Fibroblast of skin of left biceps (primary cell): Measurements from ENCODE around the gene GLIS2.

Experiments used
- DNase-seq, 2 experiments: peaks; one replicate each; pipeline ENCODE4 v3.0.0-alpha.2; 2013; ENCODE audit warnings: low read depth in 2 of 2

The GLIS2 gene

DNA sequence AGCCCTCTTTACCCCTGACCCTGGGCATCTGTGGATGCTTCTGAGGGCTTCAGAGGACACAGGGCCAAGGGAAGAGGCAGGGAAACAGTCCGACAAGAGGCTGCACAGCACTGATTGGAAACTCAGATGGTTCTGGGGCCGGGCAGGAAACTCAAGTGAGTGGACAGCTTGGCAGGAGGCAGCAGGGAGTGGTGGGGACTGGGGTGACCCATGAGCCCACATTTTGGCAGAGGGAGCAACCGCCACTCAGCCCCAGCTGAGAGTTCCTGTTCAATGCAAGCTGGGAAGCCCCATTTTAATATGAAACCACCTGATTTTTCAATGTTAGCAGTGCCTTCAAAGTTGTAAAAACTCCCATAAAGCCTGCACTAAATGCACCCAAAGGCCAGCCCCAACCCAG lies 54.3 kb downstream of the GLIS2 start:
- DNase-seq: no peak

DNA sequence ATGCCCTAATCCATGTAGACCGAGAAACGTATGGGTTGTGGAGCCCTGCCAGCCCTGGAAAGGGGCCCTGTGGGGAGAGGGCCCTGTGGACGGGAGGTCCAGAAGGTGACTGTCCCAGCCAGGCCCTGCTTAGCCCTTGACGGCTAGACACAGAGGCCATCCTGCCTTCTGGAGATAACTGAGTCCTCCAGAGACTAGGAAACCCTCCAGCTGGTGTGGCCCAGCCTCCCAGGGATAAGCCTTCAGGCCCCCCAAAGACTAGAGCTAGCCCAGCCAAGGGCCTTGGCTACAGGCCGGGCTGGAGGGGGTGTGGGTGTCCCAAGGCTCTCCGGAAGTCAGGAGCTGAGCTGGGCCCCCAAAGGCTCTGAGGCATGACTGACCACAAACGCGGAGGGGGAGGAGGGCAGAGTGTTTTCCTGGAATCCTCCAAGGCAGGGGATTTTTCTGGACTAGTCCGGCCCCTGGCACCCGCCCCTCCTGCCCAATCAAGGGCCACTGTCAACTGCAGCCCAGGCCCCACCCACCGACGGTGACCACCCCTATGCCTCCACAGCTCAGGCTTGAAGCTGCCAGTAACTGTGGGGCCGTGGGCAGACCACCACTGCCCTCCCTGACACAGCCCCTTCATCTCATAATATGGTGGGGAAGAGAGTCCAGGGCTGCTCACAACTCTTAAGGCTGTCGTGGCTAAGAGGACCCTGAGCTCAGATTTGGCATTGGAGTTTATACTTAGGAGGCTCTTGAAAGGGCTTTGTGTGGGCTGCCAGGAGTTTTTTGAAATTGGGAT lies 54.9 kb downstream of the GLIS2 start:
- no peak for DNase-seq

DNA sequence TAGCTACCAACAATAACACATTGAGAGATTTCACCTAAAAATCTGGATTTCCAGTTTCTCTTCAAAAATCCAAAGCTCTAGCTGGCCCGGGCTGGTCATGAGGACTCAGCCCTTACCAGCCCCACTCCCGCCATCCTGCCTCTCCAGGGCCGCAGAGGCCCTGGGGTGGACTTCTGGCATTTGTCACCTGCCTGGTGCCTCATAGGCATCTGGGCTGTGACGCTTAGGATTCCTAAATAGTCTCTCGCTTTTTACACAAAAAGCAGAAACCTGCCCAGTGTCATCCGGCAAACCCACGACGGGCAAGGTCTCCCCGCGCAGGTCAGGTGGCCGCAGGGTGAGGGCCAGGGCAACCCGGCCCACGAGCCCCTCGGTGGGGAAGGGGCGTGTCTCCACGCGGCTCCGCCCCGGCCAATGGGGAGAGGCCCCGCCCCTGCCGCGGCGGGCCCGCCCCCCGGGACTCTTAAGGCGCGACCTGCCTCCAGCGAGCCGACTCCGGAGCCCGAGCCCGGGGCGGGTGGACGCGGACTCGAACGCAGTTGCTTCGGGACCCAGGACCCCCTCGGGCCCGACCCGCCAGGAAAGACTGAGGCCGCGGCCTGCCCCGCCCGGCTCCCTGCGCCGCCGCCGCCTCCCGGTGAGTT lies 55.6 kb downstream of the GLIS2 start, which contains the start of gene VASN:
Gene VASN (plus strand): TSS at position 492 of the 644 bp plus-strand sequence. CDS start 9,030 bp downstream, outside the sequence.
- DNase-seq: peak; percentile 50 to 51

DNA sequence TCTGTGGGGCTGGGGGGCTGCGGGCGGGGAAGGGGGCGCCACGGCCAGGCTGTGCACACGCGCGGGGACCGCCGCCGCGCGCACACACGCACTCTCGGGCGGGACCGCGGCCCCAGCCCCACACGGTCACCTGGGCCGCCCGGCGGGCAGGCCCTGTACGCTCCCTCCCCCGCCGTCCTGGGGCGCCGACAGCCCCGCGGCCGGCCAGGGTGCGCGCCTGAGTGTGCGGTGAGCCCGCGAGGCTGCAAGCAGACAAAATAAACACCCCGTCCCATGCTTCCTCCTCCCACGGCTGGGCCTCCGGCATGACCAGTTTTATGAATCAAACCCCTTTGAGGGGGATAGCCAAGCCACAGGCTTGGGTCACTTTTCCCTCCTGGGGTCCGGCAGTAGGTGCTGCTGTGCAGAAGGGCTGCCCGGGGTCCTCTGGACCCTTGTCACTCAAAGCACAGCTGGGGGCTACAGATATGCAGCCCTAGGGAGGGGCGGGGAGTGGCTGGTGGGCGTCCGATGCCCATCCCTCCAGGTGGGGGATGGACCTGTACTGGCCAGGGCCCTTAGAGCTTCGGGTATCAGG lies 56.2 kb downstream of the GLIS2 start:
- DNase-seq: no peak

GRCh38 chr16:4372578-4373355 lies 56.9 kb downstream of the GLIS2 start:
- DNase-seq: no peak

- DNase-seq: no peak
These were observed 57.6 kb downstream of the GLIS2 start for GRCh38 chr16:4373356-4373908.

GRCh38 chr16:4373909-4374742 lies 58.3 kb downstream of the GLIS2 start:
- peak; percentile 95 to 96 for DNase-seq

GRCh38 chr16:4375717-4376116 lies 59.9 kb downstream of the GLIS2 start:
- DNase-seq: no peak

- no peak for DNase-seq
These were observed 60.4 kb downstream of the GLIS2 start for GRCh38 chr16:4376126-4376892.

GRCh38 chr16:4376893-4377572 lies 61.2 kb downstream of the GLIS2 start:
- DNase-seq: no peak

DNA sequence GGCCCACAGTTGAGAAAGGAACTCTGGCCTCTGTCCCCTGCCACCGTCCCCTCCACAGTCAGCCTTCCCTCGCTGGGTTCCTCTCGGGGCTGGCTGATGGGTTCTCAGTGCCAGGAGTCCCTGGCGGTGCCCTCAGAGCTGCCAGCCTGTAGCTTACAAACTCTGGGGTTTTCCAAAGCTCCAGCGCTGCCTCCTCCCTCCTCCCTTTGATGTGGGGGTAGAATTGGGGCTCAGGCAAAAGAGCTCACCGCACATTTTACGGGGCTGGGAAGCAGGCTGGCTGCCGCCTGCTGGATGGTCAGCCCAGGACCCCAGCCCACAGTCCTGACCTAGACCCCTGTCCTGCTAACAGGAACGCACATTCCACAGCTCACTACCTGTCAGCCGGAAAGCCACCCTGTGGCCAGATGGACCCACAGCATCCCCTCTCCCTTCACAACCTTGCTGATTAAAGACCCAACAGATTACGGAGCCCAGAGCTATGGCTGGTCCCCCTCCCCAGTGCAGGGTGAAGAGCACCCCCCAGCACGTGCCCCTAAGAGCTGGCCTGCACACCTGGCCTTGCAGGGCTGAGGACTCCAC lies 61.8 kb downstream of the GLIS2 start:
- DNase-seq: no peak

DNA sequence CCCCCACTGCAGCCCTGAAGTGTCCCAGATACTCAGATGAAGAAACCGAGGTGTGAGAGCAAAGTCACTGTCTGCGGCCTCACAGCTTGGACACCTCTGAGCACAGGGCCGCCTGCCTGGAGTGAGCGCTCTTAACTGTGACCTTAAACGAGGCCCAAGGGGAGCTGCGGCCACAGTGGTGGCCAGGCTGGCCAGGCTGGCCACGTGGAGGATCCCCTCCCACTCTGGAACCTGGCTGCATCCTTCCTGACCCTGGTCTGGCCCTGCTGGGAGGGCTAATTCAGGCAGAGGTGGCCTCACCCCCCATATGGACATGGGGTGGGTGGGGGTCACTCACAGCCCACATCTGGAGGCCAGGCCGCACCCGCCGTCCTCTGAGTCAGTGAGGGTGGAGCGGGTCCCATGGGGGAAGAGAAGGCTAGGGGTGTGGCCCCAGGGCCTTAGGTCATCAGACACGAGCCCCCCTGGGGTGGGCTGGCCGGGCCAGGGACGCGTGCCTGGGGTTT lies 62.3 kb downstream of the GLIS2 start:
- DNase-seq: no peak

DNA sequence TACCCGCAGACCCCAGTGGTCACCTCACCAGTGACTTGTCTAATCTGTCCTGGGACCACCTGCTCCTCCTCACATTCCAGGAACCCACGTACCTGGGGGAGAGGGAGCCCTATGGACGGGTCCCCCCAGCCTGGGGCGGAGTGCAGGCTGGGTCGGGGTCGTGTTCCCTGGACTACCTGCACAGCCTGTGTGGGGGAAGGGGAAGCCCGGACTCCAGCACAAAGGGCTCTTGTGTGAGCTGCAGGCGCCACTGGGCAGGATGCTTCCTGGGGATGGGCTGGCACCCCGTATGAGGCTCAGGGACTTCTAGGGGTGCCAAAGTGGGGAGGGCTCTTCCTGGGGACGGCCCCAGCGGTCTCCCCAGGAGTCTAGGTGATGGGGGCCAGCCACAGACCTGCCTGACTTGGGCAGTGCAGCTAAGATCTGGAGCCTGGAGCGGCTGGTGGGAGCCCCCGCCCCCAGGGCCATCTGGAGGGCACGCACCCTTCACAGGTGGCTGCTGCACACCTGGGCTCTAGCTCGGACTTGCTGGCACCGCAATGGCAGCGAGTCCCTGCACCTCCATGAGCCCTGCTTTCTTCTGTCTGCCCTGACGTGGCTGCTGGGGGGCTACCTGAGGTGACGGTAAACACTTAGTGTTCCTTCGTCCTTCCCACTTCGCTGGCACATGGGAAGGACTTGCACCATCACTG lies 63.3 kb downstream of the GLIS2 start:
- no peak for DNase-seq

DNA sequence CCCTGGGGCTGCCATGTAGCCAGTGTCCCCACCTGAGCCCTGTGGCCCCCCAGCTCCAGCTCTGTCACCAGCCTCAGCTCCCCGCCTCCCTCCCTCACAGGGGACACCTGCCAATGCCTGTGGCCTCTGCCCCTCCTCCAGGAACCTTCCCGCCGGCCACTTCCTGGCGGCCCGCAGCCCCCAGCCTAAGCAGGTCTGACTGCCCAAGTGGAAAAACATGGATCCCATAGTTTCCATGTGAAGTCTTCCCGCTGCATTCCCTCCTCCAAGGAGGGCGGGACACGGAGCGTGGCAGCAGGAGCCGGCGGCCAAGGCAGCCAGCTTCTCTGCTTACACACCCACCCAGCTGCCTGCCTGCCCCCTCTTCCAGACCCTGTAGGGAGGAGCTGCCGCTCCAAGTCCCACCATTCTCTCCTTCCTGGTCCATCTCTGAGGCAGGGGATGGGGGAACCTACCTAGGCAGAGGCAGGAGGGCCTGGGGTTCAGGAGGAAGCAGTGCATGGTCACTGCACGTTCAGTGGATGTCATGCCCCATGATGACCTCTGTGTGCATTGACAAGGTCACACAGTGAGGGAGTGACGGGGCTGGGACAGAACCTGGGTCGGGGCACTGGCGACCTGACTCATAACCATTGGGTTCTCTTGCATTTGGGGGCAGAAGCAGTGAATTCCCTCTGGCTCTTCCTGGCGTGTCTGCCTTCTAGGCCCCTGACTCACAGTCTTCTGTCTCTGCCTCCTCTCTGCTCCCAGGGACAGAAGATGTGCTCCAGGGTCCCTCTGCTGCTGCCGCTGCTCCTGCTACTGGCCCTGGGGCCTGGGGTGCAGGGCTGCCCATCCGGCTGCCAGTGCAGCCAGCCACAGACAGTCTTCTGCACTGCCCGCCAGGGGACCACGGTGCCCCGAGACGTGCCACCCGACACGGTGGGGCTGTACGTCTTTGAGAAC lies 64.5 kb downstream of the GLIS2 start:
- no peak for DNase-seq

GRCh38 chr16:4381072-4381934 lies 65.4 kb downstream of the GLIS2 start:
- DNase-seq: no peak
